GM19397 (cell line): Measurements from ENCODE around the gene AP1S3.
"Not testable (repeated sequence)": the region's sequence is repeated elsewhere in the genome, so short reads cannot be mapped to it uniquely, and the experiment has no call there.

Experiments
- ATAC-seq: cut with Tn5 transposase; IDR thresholded peaks from one replicate; pipeline ENCODE4 v1.9.1; 2021; ENCODE audit warnings: mild to moderate bottlenecking, moderate library complexity; ENCODE audit not compliant: unreplicated experiment

Gene AP1S3

DNA sequence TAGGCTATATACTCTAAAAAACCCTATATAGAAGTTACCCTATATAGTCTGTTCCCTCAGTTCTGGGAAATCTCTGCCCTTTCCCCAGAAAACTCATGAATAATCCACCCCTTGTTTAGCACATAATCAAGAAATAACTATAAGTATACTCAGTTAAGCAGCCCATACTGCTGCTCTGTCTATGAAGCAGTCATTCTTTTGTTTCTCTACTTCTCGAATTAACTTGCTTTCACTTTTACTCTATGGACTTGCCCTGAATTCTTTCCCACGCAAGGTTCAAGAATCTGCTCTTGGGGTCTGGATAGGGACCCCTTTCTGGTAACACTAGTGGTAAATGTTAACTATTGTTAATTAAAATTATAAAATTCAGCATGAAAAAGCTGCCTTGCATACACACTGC, 17.4 kb upstream of the AP1S3 start:
- no peak for ATAC-seq

DNA sequence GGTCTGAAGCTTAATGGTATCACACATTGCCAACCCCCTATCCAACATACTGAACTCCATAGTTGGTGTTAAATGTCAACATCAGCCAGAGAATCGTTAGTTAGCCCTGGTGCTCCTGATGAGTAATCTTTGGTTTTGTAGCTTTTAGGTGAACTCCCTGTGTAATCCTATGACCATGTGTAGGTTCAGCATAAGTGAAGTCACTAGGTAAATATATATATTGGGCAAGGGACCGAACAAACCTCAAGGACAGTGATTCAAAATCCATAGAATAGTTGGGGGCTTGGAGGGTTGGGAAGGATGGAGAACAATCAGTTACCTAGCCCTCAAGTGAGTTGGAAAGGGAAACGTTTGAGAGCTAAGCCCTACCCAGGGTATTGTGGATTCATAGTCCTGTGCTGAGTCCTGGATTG, 16.0 kb upstream of the AP1S3 start:
- no peak for ATAC-seq

DNA sequence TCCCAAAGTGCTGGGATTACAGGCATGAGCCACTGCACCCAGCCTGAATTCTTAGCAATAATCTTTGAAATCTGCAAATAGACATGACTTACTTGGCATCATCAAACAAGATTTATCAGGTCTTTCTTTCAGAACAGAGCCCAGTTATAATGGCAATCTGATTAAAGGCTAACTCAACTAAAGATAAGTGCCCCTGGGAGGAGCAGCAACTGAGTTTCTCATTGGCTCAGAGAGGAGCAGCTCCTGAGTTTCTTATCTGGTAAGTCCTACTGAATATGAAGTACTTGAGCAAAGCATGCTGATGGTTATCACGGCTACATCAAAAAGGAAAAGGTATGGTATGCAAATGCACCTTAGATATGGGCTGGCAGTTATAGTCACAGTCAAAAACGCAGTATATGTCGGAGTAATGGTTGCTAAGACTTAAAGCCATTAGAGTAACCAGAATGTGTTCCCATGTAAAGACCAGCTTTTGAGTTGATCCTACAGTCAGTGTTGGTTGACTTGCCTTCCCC, 15.0 kb upstream of the AP1S3 start:
- ATAC-seq: no peak

DNA sequence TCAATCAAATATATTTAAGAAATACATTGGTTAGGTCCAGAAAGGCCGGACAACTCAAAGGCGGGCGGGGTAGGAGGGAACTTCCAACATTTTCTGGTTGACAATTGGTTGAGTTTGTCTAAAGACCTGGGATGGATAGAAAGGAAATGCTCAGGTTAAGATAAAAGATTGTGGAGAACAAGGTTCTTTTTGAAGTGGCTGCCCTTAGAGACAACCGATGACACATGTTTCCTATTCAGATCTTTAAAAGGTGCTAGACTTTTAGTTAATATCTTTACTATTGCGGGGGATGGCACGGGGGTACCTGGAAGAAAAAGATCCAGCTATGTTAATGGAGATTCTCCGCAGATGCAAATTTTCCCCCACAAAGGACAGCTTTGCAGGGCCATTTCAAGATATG, 10.0 kb upstream of the AP1S3 start:
- no peak for ATAC-seq

DNA sequence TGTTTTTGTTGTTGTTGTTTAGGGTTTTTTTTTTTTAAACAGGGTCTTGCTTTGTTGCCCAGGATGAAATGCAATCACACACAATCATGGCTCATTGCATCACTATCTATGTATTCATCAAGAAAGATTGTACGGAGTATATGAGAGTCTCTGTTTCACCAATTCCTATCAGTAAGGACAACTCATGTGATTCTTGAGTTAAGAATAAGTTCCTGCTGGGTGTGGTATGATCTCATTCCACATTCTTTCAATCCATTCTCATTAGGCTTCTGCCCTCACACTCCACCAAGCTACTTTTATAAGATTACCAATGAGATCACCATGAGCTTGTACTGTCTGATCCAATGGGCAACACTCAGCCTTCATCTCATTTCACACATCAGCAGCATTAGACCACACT, 9.1 kb upstream of the AP1S3 start:
- no peak for ATAC-seq

DNA sequence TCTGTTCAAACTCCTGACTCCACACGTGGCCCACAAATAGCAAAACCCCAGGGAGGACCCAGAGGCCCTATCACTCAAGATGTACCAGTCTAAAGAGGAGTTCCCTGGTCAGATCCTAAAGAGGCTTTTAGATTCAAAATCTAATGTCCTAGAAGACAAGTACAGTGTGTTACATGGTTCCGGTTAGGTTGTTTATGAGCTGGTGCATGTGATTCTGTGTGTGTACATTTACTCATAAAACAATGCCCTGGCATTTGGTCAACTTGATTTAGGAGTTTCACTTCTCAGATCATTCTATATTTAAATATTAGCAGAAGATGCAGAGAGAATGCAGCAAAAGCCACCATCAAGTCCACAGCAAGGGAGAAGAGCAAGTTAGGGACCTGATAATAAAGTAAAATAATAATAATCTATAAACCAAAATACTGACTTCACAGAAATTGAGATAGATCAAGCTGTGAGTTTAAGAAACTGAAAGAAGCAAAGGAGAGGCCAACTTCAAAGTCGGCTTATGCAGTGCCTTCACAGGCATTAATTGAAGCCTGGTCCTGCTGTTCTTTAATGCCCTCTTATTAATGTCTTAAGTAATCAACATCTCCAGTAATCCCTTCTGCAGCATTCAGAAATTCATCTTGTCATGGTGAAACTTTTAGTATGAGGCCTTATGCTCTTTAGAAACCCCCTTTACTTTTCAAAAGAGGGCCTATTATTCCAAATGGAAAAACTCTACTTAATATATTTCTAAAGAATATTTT, 4.2 kb upstream of the AP1S3 start:
- ATAC-seq: no peak

DNA sequence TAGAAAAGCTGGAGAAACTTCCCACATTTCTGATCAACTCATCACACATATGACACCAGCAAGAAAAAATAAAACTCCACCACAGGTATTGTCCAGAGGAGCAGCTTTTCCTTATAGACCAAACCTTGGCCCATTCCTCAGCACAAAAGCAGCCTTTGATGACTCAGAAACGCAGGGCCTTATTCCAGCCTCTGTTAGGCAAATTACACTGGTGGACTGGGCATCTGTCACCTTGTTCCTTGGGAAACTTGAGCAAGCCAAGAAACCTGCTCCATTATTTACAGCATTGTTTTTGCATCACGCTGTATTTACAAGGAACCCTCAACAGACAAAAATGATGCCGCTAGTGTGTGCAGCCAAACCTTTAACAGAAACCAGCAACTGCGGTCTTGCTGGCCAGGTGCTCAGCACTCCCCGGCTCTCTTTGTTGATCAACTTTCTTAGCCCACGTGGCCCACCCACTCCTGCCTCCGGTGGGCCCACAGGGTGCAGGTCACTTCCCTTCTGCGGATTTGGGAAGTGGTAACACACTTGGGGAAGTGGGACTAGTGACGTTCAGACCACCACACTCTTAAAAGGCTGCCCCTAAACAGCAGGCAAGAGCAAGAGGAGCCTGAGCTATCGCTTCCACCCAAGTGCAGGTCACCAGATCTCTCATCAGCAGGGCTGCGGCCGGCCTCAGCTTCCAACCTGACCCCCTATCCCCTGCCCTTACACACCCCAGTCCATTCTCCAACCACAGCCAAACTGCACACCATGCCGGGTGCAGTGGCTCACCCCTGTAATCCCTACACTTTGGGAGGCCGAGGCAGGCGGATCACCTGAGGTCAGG, 1.5 kb downstream of the AP1S3 start:
- peak; percentile 44 for ATAC-seq

DNA sequence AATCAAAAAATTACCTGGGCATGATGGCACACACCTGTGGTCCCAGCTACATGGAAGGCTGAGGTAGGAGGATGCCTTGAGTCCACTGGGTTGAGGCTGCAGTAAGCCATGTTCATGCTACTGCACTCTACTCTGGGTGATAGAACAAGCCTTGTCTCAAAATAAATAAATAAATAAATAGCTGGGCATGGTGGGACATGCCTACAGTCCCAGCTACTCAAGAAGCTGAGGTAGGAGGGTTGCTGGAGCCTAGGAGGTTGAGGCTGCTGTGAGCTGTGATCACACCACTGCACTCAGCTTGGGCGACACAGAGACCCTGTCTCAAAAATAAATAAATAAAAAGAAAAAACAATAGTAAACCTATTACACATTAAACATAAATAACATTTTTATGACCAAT, 3.0 kb downstream of the AP1S3 start:
- ATAC-seq: no peak

DNA sequence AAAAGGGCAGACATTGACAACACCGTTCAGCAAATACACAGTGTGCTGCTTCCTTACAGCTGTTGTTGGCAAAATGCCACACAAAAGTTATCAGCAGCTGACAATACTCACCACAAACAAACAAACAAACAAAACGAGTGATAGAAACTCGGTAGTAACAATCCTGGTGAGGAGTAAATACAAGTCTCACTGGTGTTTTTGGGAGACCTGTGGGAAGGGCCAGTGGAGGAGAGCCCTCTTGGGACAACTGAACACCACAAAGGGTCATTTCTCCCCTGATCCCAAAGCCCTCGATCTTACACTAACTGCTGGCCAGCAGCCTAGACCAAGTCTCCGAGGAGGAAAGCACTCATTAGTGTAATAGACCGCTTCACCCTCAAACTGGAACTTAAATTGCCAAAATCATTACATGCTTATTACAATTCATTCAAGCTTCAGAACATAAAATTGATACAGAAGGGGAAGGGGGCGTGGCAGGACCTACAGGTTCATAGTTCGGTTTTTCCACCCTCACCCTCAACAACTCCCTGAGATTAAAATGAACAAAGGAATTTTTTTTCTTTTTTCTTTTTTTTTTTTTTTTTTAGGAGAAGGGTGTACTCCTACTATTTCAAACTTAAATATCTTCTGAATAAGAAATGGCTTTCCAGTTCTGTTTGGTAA, 5.0 kb downstream of the AP1S3 start:
- ATAC-seq: no peak

DNA sequence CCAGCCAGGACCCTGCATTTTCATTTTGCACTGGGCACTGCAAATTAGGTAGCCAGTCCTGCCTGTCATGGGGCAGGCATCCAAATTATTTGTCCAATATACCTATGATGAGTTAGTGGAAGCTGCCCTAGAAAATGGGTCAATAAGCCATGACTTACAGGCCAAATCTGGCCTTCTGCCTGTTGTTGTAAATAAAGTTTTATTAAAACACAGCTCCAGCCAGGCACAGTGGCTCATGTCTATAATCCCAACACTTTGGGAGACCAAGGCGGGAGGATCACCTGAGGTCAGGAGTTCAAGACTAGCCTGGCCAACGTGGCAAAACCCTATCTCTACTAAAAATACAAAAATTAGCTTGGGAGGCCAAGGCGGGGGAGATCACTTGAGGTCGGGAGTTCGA, 8.3 kb downstream of the AP1S3 start:
- ATAC-seq: no peak

DNA sequence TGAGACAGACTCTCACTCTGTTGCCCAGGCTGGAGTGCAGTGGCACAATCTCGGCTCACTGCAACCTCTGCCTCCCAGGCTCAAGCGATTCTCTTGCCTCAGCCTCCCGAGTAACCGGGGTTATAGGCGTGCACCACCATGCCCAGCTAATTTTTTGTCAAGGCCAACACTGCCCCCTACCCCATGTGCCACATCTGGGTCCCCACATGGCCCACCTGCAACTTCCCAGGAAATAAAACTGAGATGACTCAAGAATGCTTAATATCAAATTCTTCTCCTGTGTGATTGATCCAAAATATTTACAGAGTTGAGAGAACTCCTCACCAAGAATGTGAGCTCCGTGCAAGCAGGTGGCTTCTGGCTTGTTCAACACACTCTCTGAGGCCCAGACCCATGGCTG, 9.1 kb downstream of the AP1S3 start:
- ATAC-seq: no peak

DNA sequence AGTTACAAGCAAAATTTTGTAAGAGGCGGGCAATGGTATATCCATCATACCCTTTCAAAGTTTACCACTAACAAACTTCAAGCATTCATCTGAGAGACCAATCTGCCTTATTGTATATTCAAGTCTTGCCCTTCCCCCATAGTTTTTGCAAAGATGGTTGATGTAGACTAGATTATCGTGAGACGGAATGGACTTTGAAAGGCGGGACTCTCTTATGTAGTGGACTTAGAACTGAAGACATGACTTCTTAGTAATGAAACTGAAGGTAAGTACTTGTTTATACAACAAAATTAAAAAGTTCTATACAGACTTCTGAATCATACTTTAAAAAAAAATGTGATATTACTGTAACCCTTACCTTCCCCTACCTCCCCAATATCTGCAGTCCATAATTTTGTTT, 10.4 kb downstream of the AP1S3 start:
- ATAC-seq: no peak

DNA sequence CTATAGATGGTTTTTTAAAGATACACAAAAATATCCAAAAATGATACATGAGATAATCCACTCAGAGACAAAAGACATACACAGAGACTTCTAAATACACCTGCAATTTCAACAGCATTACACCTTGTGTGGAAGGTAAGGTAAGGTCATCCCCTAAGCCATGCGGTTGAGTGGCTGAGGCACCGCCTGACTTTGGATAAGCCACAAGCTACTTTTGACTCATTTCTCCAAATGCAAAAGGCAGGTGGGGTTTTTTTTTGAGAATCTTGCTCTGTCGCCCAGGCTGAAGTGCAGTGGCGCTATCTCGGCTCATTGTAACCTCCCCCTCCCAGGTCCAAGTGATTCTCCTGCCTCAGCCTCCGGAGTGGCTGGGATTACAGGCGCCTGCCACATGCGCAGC, 13.1 kb downstream of the AP1S3 start:
- ATAC-seq: no peak

DNA sequence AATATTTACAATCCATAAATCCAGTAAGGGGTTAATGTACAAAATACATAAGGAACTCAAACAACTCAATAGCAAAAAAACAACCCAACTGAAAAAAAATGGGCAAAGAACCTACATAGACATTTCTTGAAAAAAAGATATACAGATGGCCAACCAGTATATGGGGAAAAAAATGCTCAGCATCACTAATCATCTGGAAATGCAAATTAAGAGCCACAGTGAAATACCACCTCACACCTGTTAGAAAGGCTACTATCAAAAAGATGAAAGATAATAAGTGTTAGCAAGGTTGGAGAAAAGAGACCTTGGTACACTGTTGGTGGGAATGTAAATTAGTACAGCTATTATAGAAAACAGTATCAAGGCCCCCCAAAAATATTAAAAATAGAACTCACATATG, 14.6 kb downstream of the AP1S3 start:
- ATAC-seq: peak; percentile 55

DNA sequence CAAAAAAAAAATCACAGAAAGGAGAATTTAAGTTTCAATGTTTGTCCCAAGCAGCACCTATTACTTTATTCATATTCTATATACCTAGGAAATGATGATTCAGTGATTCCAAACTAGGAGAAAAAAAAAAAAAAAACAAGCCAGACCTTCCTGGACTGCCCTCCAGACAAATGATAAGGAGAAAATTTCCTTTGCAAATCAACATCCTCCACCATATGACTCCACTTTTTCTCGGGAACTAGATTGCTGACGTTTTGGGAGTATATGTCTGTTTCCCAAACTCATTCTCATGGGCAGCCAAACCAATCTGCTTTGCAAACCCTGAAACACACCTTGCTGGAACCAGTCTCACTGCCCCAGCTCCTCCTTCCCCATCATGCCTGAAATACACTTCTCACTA, 16.8 kb downstream of the AP1S3 start:
- no peak for ATAC-seq

DNA sequence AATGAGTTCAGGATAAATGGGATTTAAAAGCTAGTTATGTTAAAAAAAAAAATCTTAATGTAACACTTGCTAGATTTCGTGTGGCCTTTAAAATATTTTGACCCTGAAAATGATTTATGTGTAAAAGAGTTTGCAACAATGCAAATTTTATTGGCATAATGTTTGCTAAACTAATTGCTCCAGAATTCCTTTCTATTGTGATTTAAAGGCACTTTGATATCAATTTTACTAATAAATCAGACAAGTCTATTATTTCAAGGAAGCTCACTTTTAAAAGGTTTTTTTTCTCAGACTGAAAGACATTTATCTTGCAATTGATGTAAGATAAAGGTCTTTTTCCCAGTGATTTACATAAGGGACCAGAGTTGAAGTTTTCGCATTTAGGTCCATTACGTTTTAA, 17.5 kb downstream of the AP1S3 start:
- no peak for ATAC-seq

DNA sequence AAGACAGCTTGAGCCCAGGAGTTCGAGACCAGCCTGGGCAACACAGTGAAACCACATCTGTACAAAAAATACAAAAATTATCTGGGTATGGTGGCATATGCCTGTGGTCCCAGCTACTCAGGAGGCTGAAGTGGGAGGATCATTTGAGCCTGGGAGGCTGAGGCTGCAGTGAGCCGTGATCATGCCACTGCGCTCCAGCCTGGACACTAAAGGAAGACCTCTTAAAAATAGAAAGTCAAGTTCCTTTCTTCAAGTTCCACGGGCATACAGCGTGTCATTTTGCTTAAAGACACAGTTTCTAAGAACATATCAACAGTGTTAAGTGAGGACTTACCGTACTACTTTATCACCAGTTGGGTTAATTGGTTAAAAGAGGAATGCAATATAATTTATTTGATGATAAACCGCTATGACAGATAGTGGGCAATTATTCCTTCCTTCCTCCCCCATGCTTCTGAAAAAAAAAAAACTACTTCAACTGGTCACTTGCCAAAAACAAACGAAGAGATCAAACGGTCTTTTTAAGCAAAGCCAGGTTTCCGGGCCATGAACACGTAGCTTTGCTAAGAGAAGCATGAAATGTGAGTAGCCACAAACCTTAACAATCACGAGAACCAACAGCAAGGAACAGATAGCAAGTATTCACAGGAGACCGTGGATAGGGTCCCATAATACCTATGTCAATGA, 21.4 kb downstream of the AP1S3 start:
- ATAC-seq: no peak

DNA sequence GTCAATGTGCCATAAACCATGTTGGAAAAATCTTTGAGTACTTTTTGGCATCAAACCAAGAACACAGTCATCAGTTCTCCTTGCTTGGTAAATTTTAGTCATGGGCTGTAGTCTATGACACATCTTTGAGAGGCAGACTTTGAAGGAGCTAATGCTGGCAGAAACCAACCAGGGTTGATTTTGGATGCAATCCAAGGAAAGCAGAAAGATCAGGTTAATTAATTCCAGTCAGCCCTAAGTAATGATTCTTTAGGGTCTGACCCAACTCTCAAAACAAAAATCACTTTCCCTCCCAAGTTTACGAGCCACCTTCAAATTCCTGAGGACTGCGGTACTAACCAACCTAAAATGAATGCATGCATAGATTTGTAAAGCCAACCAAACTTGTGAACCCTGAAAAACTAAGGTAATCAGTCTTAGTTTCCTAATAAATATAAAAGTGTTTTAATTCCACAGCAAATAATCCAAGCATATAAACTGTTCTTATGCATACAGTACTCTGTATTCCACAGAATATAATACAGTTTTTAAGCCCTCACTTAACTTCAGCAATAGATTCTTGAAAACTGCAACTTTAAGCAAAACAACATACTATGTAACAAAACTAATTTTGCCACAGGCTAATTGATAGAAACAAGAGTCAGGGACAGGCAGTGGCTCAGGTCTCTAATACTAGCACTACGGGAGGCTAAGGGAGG, 22.0 kb downstream of the AP1S3 start:
- no peak for ATAC-seq

DNA sequence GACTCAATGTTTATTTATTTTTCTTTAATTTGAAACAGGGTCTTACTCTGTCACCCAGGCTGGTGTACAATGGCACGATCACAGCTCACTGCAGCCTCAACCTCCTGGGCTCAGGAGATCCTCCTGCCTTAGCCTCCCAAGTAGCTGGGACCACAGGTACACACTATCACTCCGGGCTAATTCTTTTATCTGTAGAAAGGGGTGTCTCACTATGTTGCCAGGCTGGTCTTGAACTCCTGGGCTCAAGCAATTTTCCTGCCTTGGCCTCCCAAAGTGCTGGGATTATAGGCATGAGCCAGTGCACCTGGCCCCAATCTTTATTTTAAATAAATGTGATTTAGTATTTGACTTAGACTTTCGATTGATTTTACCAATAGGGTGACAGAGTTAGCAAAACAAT, 22.6 kb downstream of the AP1S3 start:
- ATAC-seq: not testable (repeated sequence)

DNA sequence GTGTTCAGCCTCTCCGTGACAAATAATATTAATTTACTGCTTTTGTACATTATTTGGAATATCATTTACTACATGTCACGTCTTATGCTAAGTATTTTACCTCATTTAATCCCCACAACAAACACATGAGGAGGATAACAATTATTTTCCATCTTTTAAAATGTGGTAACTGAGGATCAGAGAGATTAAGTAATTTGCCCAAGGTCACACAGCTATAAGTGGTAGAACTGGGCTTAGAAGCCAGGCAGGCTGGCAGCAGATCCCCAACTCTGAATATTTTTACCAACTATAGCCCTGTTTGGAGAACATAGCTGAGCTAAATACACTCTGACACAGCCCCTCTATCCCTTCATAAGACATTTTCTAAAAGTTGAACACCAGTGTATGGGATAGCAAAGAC, 24.1 kb downstream of the AP1S3 start:
- ATAC-seq: no peak

DNA sequence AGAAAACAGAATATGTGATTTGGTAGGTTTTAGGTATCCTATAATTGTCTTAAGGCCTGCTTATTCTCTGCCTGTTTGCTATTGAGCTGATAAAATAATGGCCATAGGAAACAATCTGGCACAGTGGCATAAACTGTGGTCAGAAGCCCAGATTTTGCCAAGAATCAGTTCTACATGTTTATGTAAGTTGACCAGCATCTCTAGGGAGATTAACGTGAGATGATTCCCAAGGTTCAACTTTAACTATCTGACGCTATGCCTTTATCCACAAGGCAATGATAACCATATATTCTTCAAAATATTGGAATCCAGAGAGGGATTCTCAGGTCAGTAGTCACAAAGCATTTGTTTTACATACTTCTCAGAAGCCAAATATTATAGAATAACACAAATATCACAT, 25.6 kb downstream of the AP1S3 start:
- no peak for ATAC-seq
